NCI-H2227 treated with DMSO at 0.1 percent for 48 hours (cell line): ENCODE results near the gene IL31RA.
"Not testable (repeated sequence)": the region's sequence is repeated elsewhere in the genome, so short reads cannot be mapped to it uniquely, and the experiment has no call there.

Source experiments
- DNase-seq: peaks from one replicate; lab custom pipeline; 2025; lab: John Stamatoyannopoulos, UW

Gene IL31RA

DNA sequence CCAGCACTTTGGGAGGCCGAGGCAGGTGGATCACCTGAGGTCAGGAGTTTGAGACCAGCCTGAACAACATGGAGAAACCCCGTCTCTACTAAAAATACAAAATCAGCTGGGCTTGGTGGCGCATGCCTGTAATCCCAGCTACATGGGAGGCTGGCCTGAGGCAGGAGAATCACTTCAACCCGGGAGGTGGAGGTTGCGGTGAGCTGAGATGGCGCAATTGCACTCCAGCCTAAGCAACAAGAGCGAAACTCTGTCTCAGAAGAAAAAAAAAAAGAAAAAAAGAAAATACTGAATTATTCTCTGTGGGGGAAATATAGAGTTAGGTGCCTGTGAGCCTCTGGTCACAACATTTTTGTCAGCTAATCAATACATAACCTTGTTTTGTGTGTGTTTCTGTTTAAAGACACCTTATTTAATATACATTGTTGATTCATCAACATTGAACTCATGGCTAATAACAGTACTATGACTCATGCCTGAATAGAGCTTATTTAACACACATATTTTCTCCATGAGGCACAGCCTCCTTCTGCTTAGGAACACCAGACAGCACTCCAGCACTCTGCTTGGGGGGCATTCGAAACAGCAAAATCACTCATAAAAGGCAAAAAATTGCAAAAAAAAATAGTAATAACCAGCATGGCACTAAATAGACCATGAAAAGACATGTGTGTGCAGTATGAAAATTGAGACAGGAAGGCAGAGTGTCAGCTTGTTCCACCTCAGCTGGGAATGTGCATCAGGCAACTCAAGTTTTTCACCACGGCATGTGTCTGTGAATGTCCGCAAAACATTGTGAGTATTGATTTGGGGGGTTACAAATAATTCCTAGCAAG lies at the start of gene IL31RA:
Gene IL31RA, plus strand, starts transcription at position 519 of the 836 bp plus-strand sequence. Its CDS starts 214 bp downstream, at position 733.
- DNase-seq: no peak

DNA sequence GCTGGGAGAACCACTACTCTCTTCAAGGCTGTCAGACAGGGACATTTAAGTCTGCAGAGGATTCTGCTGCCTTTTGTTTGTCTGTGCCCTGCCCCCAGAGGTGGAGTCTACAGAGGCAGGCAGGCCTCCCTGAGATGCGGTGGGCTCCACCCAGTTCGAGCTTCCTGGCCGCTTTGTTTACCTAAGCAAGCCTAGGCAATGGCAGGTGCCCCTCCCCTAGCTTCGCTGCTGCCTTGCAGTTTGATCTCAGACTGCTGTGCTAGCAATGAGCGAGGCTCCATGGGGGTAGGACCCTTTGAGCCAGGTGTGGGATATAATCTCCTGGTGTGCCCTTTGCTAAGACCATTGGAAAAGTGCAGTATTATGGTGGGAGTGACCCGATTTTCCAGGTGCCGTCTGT lies 42.3 kb upstream of the IL31RA start:
- DNase-seq: not testable (repeated sequence)

DNA sequence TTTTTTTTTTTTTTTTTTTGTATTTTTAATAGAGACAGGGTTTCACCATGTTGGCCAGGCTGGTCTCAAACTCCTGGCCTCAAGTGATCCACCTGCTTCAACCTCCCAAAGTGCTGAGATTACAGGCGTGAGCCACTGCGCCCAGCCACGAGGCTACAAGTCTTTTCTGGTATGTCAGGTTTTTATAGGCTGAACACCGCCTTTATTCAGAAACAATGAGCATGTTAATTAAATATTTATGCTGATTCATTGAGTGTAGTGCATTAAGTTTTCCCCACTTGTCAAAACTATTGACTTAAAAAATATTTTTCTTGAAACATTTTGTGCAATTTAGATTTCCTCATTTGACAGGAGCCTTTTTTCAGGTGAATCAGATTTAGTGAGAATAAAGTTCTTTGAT lies 35.2 kb upstream of the IL31RA start:
- not testable (repeated sequence) for DNase-seq

DNA sequence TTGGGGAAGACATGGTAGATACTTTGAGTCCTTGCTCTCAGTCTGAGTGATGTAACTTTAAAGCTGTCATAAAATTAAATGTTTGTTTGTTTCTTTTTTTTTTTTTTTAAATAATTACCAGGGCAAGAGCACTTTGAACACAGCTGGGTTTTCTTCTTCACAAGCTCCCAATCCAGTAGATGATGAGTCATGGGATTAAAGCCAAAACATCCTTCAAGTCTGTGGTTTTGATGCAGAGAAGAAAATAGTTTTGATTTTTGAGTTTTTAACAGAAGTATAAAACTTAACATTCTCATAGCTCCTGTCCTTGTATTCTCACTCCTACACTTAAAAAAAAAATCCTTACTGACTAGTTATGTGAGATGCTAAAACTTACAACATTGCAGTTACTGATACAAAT lies 34.8 kb upstream of the IL31RA start:
- DNase-seq: no peak

DNA sequence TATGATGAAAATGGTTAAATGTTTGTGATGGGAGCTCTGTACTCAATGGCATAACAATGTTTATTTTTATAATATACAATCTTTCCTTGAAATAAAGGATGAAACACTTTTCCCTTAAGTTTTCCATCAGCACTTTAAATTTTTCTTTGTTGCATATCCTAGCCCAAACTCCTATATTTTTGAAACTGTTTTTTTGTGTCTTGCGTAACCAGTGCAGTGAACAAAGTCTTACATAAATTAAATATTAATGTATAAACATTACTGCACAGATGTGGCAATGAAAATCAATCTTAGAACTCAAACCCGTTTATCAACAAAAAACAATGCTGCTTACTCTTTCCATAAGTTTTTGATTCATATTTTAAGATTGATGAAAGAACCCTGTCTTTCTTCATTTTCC lies 34.1 kb upstream of the IL31RA start:
- no peak for DNase-seq

DNA sequence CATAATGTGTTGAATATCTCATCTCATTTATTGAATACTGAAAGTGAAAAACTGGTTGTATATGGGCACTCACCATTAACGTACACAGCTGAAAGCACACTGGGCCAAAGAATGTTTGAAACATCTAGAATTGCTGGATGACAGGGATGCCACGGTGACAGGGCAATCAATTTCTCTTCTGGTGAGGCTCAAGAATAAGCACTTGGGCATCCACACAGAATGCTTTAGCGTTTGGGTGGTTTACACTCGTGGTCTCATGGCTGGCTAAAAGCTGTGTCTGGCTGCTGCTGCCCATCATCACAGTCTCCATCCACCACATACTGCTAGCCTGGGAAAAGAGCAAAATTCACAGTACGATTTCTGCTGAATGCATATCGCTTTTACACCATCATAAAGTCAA lies 30.7 kb upstream of the IL31RA start:
- DNase-seq: no peak

- DNase-seq: no peak
These were observed 29.2 kb upstream of the IL31RA start for GRCh38 chr5:55821731-55822512.

DNA sequence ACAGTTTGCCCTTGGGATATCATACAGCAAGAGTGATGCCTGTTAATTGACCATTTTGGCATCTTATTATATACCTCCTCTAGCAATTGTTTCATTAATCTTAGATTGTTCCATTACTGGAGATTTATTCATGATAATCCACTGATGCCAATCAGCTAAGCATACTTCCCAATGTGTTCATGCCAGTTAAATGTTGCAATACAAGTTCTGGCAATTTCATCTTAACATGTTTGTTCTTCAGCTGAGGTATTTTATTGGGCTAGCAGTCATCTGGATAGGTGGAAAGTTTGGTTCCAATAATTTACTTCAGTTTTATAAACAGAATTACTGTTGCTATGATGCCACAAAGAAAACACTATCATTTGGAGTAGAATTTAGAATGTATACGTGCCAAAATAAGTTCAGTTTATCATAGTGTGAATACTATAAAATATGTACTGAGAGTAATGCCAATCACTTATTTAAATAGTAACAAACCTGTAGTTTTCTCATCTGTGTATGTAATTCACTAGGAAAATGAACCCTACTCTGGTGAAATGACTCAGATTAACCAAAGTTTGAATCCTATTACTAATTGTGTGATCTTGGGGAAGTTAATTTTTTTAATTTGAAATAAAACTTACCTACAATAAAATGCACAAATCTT lies 27.9 kb upstream of the IL31RA start:
- no peak for DNase-seq

GRCh38 chr5:55829956-55830355 lies 21.2 kb upstream of the IL31RA start:
- no peak for DNase-seq

DNA sequence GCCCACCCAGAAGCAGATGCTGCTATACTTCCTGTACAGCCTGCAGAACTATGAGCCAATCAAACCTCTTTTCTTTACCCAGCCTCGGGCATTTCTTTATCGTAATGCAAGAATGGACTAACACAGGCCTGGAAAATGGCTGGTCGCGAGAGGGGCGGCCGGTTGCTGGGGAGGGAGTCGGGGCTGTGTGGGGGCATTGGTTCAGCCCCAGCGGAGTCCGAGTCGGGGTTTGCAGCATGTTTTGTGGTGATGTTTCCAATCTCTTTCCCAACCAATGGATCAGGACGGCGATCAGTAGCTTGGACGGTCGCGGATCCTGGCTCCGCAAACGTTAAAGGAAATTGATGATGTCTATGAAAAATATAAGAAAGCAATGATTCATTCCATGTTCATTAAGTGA lies 18.7 kb upstream of the IL31RA start:
- DNase-seq: no peak

GRCh38 chr5:55836191-55836590 lies 15.0 kb upstream of the IL31RA start:
- DNase-seq: no peak

- no peak for DNase-seq
These were observed 9.2 kb upstream of the IL31RA start for GRCh38 chr5:55841976-55842375.

DNA sequence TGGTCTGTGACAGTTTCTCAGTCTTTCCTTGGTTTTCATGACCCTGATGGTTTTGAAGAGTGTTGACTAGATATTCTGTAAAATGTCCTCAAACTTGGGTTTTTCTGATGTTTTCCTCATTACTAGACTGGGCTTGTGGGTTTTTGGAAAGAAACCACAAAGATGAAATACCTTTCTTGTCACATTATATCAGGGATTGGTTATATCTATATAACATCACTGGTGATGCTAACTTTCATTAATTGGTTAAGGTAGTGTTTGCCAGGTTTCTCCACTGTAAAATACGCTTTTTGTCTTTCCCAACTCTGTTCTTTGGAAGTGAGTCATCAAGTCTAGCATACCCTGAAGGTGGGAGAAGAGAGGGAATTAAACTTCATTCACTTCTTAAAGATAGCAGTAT lies 3.3 kb upstream of the IL31RA start:
- no peak for DNase-seq

GRCh38 chr5:55848783-55849182 lies 2.4 kb upstream of the IL31RA start:
- DNase-seq: no peak

GRCh38 chr5:55851675-55851979 lies 470 bp downstream of the IL31RA start:
- DNase-seq: no peak

- no peak for DNase-seq
These were observed 1.3 kb downstream of the IL31RA start for GRCh38 chr5:55852503-55852902.

GRCh38 chr5:55853041-55853670 lies 2.0 kb downstream of the IL31RA start:
- DNase-seq: no peak

DNA sequence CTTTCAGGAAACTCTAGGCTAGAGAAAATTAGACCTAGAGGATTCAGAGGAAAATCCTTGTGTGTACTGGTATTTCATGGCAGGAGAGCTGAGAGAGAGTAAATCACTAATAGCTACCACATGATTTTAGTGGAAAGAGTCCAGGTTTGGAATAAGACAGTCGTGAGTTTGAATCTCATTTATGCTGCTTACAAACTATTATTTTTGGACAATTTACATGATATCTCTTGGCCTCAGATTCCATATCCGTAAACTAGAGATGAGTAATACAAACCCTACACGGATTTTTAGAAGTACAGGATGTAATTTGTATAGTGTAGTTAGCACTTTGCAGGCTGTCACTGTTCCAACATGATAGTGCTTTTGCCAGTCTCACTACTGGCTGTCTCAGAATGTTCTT lies 2.7 kb downstream of the IL31RA start:
- no peak for DNase-seq

DNA sequence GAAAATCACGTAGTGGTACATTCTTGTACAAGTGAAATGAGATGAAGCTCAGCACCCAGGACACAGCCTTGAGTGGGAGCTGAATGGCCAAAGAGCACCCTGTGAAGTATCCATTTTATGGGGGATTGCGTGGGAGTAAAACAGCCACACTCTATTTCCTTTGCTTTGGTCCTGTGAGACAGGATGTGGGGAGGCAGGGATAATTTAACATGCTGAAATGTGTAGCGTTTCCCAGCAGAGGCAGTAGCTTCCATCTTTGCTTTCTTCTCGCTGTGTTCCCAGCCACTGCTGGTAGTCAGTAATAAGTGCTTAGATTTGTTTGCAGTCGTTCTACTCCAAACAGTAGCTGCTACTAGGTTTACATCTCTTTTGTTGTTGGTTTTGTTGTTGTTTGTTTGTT lies 4.4 kb downstream of the IL31RA start:
- no peak for DNase-seq

- DNase-seq: no peak
These were observed 5.5 kb downstream of the IL31RA start for GRCh38 chr5:55856516-55857246.

GRCh38 chr5:55857247-55857640 lies 6.1 kb downstream of the IL31RA start:
- no peak for DNase-seq

DNA sequence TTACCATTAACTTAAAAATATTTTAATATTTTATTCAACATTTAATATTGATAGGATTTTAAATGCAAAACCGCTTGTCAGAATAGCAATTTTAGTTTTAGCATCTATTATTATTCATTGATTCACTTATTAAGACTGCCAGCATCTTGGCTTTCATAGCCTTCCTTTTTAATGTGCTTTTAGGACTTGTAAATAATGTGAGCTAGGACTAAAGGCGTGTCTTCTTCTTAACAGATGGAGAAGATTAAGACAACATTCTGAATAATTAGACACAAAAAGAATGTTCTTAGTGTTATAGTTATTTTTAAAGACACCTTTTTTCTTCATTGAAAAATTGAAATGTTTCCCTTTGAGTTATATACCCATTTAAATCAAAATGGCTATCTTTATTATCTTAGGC lies 6.9 kb downstream of the IL31RA start:
- no peak for DNase-seq
